GM03348 (cell line): ENCODE results near the gene JAKMIP1.

Experiments
- DNase-seq: peaks from one replicate; pipeline ENCODE4 v3.0.0; 2012; ENCODE audit warnings: low spot score

JAKMIP1 gene

GRCh38 chr4:6042293-6043063 is 157.9 kb downstream of the JAKMIP1 start:
- DNase-seq = no peak

- no peak for DNase-seq
Measured at GRCh38 chr4:6041800-6042199, 158.5 kb downstream of the JAKMIP1 start.

- no peak for DNase-seq
Measured at GRCh38 chr4:6038711-6039110, 161.6 kb downstream of the JAKMIP1 start.

- no peak for DNase-seq
Measured at GRCh38 chr4:6035786-6036185, 164.6 kb downstream of the JAKMIP1 start.

- DNase-seq = no peak
Measured at GRCh38 chr4:6033381-6033780, 167.0 kb downstream of the JAKMIP1 start.

GRCh38 chr4:6032249-6033244 is 167.8 kb downstream of the JAKMIP1 start:
- DNase-seq = no peak

GRCh38 chr4:6031846-6032245 is 168.5 kb downstream of the JAKMIP1 start:
- no peak for DNase-seq

- no peak for DNase-seq
Measured at GRCh38 chr4:6030679-6031078, 169.7 kb downstream of the JAKMIP1 start.

- DNase-seq = no peak
Measured at GRCh38 chr4:6029254-6029653, 171.1 kb downstream of the JAKMIP1 start.

- no peak for DNase-seq
Measured at GRCh38 chr4:6028168-6028567, 172.2 kb downstream of the JAKMIP1 start.

- DNase-seq = no peak
Measured at GRCh38 chr4:6027392-6027791, 173.0 kb downstream of the JAKMIP1 start.

GRCh38 chr4:6024313-6024960 is 175.9 kb downstream of the JAKMIP1 start:
- no peak for DNase-seq

GRCh38 chr4:6023731-6024130 is 176.6 kb downstream of the JAKMIP1 start:
- DNase-seq = peak; percentile 48

- DNase-seq = no peak
Measured at GRCh38 chr4:6022607-6023288, 177.6 kb downstream of the JAKMIP1 start.

- no peak for DNase-seq
Measured at GRCh38 chr4:6021831-6022606, 178.3 kb downstream of the JAKMIP1 start.

GRCh38 chr4:6020613-6021012 is 179.7 kb downstream of the JAKMIP1 start:
- no peak for DNase-seq

- peak; percentile 72 for DNase-seq
Measured at GRCh38 chr4:6019316-6020263, 180.8 kb downstream of the JAKMIP1 start.

- DNase-seq = no peak
Measured at GRCh38 chr4:6018331-6018730, 182.0 kb downstream of the JAKMIP1 start, which contains the start of gene C4orf50. Gene C4orf50, minus strand, starts transcription at chr4:6018431.

- no peak for DNase-seq
Measured at GRCh38 chr4:6017800-6018199, 182.5 kb downstream of the JAKMIP1 start.

- no peak for DNase-seq
Measured at GRCh38 chr4:6017030-6017429, 183.3 kb downstream of the JAKMIP1 start.
